ENCODE data around the gene CLIP2.
A peak's percentile ranks its signal among the peaks of the same experiment; 100 is the strongest.
"Not testable (repeated sequence)": the region's sequence is repeated elsewhere in the genome, so short reads cannot be mapped to it uniquely, and the experiment has no call there.

CLIP2 gene

GRCh38 chr7:74371381-74372341 lies 82.5 kb downstream of the CLIP2 start:
- DNase-seq (ENCODE audit: low read depth) = no peak

DNA sequence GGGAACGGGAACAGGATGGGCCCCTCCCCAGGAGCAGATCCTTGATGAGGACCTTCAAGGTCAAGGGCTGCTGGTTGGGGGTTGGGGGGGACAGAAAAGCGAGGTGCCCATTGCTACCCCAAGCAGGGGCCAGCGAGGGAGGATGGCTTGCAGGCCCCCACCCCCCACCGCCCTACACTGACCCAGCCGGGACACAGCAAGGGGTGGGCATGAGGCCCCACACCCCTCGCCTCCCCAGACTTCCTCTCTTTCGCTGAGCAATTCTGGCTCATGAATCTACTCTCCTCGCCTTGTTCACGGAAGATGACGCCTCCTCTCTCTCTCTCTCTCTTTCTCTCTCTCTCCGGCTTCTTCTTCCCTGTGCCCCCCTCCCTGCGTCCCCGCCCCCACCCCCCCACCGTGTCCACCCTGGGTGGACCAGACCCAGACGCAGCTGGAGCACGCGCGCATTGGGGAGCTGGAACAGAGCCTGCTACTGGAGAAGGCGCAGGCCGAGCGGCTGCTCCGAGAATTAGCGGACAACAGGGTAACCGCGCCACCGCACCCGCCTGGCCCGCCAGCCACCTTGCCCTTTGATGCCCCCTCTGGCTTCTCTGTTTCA lies 83.4 kb downstream of the CLIP2 start:
- DNase-seq (ENCODE audit: low read depth) = no peak

DNA sequence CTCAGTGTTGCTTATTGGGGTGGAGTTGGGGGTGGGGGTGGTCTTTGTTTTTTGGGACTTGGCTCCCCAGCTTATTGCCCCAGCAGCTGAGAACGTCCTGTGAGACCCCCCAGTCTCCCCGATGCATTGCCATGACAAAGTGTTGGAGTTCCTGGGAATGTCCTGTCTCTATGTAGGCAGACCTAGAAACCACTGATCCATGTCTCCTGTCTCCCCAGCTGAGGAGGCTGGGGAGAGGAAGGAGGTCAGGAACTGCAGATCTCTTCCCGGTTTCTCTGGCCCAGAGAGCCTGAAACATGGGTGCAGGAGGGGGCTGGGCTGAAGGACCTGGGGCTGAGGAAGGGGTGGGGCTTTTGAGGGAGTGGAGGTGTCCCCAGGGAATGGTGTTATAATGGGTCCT lies 84.3 kb downstream of the CLIP2 start:
- no peak for DNase-seq (ENCODE audit: low read depth)

GRCh38 chr7:74375726-74376220 lies 86.6 kb downstream of the CLIP2 start:
- DNase-seq (ENCODE audit: low read depth) = no peak

DNA sequence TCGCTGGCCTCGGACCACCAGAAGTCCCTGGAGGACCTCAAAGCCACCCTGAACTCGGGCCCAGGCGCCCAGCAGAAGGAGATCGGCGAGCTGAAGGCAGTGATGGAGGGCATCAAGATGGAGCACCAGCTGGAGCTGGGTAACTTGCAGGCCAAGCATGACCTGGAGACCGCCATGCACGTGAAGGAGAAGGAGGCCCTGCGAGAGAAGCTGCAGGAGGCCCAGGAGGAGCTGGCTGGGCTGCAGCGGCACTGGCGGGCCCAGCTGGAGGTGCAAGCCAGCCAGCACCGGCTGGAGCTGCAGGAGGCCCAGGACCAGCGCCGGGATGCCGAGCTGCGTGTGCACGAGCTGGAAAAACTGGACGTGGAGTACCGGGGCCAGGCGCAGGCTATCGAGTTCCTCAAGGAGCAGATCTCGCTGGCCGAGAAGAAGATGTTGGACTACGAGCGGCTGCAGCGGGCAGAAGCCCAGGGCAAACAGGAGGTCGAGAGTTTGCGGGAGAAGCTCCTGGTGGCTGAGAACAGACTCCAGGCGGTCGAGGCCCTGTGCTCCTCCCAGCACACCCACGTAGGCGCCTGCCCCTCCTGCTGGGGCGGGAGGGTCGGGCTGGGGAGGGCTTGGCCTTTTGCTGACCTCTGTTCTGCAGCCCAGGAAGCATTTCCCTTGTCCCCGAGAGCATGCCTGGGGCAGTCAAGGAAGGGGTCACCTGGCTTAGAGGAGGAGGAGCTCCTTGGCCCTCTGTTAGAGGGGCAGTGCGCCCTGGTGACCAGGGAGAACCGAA lies 87.2 kb downstream of the CLIP2 start:
- no peak for DNase-seq (ENCODE audit: low read depth)

DNA sequence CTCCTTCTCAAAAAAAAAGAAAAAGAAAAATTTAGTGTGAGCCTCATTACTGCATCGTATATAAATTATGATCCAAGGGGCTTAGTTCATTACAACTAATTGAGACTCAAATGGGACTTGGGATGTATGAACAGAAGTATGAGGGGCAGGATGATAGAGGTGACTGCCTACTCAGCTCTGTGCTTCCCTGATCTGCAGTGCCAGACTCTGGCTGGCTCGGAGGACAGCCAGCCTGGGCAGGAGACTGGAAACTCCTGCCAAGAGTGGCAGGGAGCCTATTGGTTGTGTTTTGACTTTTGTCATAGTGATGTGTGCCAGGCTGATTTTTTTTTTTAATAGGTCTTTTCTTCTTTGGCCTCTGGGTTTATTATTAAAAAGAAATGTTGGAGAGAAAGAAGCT lies 90.7 kb downstream of the CLIP2 start:
- peak; percentile 58 for DNase-seq (ENCODE audit: low read depth)

- peak; percentile 63 for DNase-seq (ENCODE audit: low read depth)
These were observed 91.5 kb downstream of the CLIP2 start for GRCh38 chr7:74380720-74381119.

GRCh38 chr7:74384086-74384485 lies 94.9 kb downstream of the CLIP2 start:
- DNase-seq (ENCODE audit: low read depth) = not testable (repeated sequence)

GRCh38 chr7:74384854-74385253 lies 95.6 kb downstream of the CLIP2 start:
- not testable (repeated sequence) for DNase-seq (ENCODE audit: low read depth)

- no peak for DNase-seq (ENCODE audit: low read depth)
These were observed 98.4 kb downstream of the CLIP2 start for GRCh38 chr7:74387606-74388005.

GRCh38 chr7:74388880-74389415 lies 99.7 kb downstream of the CLIP2 start:
- no peak for DNase-seq (ENCODE audit: low read depth)

GRCh38 chr7:74393722-74394121 lies 104.5 kb downstream of the CLIP2 start:
- peak; percentile 24 for DNase-seq (ENCODE audit: low read depth)

GRCh38 chr7:74394601-74395000 lies 105.4 kb downstream of the CLIP2 start:
- DNase-seq (ENCODE audit: low read depth) = peak; percentile 18

- no peak for DNase-seq (ENCODE audit: low read depth)
These were observed 106.6 kb downstream of the CLIP2 start for GRCh38 chr7:74395745-74396311.

GRCh38 chr7:74396993-74397392 lies 107.8 kb downstream of the CLIP2 start:
- DNase-seq (ENCODE audit: low read depth) = no peak

GRCh38 chr7:74398426-74398825 lies 109.2 kb downstream of the CLIP2 start:
- no peak for DNase-seq (ENCODE audit: low read depth)

DNA sequence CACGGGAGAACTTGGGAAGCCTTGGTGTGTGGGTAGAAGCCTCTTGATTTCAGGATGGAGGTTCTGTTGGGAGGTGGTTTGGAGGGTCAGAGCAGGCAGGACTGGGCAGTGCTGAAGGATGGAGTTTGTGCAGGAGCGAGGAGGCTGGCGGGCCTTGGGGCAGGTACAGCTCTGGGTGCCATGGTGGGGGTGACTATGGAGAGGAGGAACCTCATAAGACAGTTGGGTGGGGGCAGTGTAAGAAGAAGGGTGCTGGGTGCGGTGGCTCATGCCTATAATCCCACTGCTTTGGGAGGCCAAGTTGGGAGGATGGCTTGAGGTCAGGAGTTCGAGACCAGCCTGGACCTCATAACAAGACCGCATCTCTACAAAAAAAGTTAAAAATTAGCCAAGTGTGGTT lies 109.8 kb downstream of the CLIP2 start:
- no peak for DNase-seq (ENCODE audit: low read depth)

- DNase-seq (ENCODE audit: low read depth) = no peak
These were observed 111.4 kb downstream of the CLIP2 start for GRCh38 chr7:74400420-74401136.

- peak; percentile 31 for DNase-seq (ENCODE audit: low read depth)
These were observed 112.1 kb downstream of the CLIP2 start for GRCh38 chr7:74401137-74401859.

DNA sequence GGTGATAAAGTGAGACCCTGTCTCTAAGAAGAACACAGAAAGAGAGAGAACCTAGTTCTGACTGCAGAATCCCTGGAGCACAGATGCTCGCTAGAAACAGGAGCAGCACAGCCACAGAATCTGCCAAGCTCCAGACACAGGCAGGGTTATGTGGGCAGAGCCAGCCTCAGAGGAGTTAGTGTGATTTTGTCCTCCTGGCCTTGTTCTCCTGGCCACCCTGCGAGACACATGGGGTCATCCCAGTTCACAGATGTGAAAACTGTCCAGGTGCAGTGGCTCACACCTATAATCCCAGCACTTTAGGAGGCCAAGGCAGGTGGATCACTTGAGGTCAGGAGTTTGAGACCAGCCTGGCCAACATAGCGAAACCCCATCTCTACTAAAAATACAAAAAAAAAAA lies 113.5 kb downstream of the CLIP2 start:
- DNase-seq (ENCODE audit: low read depth) = not testable (repeated sequence)
